CD4-positive, alpha-beta T cell treated with Interleukin-1 beta for 1 hour (primary cell): Measurements from ENCODE around the gene SRP14.
"Not testable (repeated sequence)": the region's sequence is repeated elsewhere in the genome, so short reads cannot be mapped to it uniquely, and the experiment has no call there.

Experiments used
- DNase-seq, 2 donors: peaks; one replicate each; pipeline ENCODE4 v3.0.0-alpha.2; 2020 to 2022

The SRP14 gene

GRCh38 chr15:40048926-40049475 is 10.0 kb upstream of the SRP14 start:
- no peak for DNase-seq

DNA sequence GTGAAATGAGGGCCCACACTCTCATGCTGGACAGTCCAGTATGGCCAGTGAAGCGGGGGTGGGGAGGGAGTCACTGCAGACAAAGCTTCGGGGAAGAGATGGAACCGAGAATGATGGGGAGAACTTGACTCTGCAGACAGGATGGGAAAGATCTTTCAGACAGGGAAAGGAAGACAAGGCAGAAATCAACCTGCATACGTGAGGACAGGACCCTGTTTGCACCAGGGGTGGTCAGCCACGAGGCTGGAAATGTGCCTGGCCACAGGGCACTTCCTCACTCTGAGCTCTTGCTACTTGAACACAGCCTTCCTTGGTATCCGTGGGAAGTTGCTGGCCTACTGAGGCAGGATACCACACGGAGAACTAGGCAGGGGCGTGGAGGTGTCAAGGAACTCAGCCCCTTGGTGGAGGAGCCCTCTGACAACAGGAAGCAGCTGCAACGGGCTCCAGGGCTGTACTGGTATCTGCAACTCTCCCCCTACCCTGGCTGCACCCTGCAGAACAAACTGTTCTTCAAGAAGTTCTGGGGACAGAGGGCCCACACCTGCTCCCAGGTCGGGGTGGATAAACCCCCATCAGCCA is 9.3 kb upstream of the SRP14 start:
- peak; percentile 39 to 56 for DNase-seq

DNA sequence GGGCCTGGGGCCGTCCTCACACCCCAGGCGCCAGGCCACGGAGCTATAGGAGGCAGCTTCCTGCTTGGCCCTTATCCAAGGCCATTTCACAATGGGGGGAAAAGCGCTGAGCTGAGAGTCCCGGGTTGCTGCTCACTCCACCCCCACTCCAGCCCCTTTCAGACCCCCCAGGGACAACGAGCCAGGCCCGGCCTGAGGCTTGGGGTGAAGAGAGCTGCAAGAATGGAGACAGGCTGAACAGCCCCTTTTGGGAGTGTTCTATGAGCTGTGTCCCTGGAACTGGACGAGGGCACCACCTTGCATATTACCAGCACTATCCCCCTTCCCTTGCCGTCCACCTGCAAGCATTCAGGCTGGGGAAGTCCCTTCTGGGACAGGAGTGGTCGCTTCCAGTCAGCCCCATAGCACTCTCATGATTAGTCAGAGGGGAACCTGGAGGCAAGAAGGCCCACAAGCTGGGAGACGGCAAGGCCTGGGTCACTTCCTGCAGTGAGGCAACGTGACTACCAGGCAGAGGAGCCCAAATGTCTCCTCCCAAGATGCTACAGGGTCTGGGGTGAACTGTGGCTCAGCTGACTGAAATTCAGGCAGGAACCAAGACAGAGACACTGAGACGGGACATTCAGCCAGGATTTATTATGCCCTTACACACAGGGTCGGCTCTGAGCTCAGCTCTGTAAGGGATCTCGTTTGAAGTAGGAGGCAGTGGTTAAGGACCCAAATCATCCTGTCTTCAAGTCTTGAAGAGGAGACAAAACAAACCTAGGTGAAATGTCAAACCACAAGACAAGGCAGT is 8.6 kb upstream of the SRP14 start:
- peak; percentile 53 to 77 for DNase-seq

GRCh38 chr15:40046721-40047414 is 7.9 kb upstream of the SRP14 start:
- no peak for DNase-seq

DNA sequence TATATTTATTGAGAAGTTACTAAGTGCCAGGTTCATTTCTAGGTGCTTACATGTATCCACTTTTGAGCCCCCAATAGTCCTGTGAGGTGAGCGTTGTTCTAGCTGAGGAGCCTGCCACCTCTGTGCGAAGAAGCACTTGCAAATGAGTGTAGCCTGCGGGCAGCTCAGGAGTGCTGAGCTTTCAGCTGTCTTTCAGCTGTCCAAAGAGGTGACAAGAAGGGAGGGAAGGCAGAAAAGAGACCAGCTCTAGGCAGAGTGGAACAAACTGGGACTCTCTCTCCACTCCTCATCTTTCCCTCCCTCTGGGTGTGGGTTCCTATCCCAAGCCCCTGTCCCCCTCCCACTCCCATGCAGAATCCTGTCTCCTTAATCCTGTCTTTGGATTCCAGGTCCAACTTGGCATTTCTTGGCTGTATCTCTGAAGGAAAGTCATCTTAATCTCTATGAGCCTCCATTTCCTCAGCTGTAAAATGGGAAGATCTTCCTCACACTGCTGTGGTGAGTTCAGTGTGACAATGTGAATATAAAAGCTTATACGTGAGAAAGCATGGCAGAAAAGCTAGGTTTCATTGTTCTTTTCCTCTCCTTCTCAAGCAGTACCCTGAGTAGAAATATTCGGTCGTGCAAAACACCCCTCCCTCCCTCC is 6.7 kb upstream of the SRP14 start:
- DNase-seq: no peak

DNA sequence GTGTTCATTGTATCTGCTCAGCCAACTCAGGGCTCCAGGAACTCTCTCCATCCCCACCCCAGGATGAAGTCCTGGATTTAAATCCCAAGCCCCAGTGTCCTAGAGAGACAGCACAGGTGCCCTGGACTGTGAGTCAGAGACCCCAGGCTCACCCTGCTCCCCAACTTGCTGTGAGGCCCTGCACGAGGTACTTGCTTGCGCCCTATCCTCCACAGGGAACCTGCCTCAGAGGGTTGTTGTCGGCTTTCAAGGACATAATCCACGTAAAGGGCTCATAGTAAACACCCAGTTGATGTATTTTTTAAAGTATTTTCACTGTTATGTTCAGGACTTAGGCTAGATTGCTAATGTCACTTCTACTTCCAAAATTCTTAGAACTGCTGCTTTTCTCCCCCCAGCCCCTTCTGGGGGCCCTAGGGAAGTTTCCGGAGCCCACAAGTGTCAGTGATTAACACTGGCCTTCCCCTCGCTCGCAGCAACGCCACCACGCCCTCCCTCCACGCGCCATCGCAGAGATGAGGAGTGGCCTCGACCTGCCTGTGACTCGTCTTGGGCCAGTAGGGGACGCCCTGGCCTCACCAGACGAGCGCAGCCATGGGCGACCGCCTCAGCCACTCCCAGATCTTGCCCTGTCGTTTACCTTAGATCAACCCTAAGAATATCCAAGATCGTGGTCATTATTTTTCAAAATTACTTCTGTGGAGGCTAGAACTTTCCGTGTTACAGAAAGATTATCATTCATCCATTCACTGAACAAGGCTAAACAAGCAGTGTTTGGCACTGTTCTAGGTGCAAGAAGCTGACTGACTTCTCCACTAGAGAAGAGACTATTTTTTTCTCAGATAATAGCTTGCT is 6.0 kb upstream of the SRP14 start:
- peak; percentile 83 to 88 for DNase-seq

GRCh38 chr15:40043927-40044716 is 5.1 kb upstream of the SRP14 start:
- no peak for DNase-seq

GRCh38 chr15:40042791-40043320 is 3.9 kb upstream of the SRP14 start:
- no peak for DNase-seq

DNA sequence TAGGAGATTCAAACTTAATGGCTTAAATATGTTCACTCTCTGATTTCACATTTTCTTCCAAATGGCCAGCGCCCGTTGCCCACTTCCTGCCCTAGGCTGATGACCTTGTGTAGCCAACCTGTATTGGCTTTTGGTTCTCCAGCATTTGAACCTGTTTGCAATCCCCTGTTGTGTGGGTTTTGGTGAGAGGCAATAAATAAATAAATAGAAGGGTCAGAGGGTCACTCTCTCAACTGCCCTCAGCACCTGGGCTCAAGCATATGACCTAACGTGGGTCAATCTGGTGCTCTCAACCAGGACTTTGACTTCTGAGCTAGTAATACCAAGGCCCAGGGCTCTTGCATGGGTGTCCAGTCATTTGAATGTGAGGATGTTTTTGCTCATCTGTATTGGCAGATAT is 1.8 kb upstream of the SRP14 start:
- DNase-seq: no peak

DNA sequence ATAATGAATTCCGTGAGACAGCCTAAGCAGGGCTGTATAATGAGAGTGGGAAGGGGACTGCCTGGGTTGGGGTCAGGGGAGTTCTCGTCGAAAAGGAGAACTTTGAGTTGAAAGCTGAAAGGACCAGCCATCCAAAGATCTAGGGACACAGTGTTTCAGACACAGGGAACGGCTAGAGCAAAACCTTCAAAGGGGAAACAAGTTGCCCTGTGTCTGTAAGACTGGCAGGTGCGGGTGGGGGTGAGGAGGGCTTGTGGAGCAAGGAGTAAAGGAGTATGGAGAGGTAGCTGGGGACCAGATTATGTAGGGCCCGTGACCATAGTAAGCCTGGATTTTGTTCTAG is 1.3 kb upstream of the SRP14 start:
- no peak for DNase-seq

- no peak for DNase-seq
Measured at GRCh38 chr15:40038275-40038637, 725 bp downstream of the SRP14 start.

DNA sequence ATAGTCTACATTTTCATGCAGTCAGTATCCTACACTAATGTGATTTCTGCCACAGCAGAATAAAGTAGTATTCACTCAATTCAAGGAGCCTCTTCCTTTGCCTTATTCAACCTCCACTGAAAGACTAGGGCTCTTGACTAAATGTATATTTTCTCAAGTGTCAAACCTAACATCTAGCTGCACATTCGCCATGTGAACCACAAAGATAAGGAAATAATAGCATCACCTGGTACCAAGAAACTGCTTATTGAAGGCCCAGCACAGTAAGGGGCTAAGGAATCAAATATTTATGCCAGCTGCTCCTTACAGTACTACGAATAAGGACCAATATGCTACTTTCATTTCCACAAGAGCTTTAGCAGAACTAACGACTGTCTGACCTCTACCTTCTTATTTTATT is 1.3 kb downstream of the SRP14 start:
- no peak for DNase-seq

GRCh38 chr15:40035182-40035581 is 3.8 kb downstream of the SRP14 start:
- not testable (repeated sequence) for DNase-seq

DNA sequence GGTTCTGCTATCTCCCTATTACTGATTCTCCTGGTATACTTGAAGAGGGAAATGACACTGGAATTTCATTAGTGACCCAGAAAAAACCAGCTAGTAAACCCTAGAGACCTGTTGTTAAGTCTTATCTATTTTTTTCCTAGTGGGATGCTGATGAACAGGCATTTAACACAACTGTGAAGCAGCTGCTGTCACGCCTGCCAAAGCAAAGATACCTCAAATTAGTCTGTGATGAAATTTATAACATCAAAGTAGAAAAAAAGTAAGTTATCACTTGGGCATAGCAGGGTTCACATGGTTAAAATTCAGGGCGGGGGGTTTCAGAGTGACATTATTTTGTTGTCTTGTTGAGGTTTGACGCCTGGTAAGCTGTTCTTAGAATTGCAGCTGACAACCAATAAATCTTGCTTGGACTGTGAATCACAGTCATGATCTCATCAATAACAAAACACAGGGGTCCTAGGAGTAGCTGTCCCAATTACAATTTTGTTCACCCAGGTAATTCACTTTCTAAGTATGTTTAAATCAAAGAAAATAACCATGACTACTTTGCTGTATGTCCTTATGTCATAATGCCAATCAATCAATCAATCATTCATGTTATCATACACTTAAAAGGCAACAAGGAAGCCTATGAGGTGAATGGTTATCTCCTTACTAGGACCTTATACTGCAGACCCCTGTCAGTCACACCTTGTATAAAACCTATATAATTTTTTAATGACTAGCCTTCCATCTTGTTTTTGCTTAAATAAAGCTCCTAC is 4.6 kb downstream of the SRP14 start:
- no peak for DNase-seq

GRCh38 chr15:40032125-40032839 is 6.7 kb downstream of the SRP14 start:
- DNase-seq: no peak

- DNase-seq: no peak
Measured at GRCh38 chr15:40031300-40031699, 7.7 kb downstream of the SRP14 start.

GRCh38 chr15:40029979-40030893 is 8.7 kb downstream of the SRP14 start:
- no peak for DNase-seq

DNA sequence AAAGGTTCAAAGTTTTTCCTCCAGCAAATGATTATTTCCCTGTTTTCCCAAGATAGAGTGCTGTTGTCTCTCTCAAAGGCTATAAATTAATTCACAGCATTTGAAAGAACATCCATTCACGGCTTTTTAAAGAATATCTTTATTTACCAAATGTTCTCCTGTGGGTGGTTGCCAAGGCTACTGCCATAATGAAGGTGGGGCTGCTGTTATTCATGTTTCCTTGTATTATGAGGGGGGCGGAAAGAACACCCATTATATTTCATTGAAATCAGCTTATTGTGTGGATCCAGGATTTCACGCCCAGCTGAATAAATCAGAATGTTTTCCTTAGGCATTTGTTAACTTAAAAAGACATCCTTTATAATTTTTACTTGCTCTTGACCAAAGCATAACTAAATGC is 10.1 kb downstream of the SRP14 start:
- DNase-seq: no peak

DNA sequence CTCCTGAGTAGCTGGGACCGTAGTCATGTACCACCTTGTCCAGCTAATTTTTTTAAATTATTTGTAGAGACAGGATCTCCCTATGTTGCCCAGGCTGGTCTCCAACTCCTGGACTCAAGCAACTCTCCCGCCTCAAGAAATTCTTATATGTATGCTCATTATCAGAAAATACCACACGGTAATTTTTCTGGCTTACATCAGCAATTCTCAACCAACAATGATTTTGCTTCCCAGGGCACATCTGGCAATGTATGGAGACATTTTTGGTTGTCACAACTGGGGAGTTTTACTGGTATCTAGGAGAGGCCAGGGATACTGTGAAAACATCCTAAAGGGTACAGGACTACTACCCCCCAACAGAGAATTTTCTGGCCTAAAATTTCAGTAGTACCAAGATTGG is 10.8 kb downstream of the SRP14 start:
- DNase-seq: no peak
